ENCODE measurements around the gene GIPC1.

GIPC1 gene

DNA sequence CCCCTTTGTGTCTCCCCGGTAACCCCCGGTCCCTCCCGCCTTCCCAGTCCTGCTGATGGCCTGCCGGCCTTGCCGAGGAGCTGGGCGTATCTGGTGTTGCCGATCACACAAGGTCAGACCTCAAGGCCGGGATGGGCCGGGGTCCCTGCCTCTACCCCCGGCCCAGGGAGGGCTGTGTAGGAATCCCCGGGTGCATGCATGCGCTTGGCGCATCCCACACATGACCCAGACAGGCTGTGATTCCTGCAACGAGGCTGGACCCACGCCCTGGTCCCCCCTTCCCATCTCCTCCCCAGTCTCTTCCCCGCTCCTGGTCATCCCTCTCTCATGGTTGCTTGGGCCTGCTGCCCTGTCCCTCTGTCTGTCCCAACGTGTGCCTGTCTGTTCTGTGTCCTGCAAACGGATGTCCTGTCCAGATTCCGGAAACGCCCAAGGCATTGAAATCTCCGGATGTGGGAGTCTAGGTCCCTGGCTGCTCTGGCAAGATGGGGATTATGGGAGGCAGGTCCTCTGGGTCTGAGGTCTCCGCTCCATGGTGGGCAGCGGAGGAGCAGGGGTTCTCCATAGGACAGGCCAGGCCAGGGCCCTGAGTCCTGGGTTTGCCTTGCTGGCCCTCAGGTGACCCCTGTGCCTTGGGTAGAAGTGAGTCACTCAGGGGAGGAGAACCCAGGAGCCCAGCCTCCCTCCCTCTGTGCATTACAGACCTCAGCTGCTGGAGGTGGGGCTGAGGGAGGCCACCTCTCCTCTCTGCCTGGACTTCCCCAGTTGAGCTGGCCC is 61.2 kb downstream of the GIPC1 start:
- DNase-seq = peak in 1 of 2 donors; percentile 45

DNA sequence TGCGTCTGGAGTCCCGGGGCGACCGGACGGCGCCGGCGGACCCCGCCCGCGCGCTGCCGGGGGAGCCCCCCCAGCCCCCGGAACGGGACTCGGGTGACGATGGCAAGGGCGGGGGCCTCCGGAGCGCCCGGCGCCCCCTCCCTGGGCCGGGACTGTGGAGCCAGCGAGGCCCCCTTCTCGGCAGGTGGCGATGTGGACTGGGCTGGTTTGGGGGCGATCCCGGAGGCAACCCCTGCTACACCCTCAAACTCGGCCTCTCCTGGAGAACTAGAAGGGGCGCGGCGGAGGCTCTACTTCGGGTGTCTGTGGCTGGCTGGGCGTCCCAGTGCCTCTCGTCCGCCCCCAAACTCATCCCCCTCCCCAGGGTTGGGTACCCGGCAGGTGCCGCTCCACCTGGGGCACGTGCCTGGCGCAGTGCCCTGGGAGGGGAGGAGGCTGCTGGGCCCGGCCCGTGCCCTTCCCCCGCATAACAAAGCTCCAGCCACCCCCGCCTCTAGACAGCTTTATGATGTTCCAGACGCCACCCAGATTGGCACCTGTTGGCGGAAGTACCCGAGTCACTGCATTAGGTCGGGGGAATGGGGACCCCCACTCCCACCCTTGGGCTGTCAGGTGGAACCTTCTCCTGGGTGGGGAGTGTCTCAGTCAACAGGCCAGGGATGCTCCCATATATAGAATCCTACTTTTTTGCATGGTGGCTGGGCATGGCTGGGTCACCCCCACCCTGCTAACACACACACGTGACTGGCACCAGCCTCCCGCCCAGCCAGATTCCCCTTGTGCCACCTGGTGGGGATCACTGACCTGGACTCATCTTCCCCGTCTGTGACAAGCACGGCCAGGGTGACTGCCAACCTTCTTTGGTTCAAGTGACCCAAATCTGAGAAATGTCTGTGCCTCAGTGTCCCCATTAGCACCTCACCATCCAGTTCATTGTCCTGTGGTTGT is 62.1 kb downstream of the GIPC1 start:
- peak; percentile 48 to 50 for DNase-seq

DNA sequence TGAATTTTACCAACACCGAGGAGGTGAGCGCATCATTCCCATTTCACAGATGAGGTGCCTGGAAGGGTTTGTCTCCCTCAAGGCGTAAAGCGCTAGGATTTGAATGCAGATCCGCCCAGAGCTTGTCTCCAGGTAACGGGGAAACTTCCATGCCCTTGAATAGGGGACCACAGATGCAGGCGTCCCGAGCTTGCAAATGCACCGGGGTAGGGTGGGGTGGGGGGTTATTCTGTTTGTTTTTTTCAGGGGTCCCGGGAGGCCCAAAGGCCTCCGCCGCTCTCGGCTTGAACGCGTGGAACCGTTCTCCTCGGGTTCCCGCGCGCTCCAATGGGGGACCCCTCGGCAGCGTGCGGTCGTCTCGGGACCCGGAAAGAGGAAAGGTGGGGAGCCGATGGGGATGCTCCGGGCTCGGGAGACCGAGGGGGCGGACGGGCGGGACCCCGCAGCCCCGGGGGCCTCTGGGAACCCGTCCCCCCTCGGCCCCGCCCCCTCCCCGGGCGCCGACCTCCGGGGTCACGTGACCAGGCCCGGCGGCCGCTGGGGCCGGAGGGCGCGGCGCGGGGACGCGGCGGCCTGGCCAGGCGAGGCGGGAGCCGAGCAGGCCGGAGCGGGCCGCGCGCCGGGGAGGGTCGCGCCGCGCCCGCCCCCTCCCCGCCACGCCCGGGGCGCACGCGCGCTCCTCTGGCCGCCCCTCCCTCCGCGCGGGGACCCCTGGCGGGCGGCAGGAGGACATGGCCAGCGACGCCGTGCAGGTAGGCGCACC is 63.0 kb downstream of the GIPC1 start, which contains the start of gene PKN1:
Gene PKN1, plus strand, starts transcription at position 516 of the 763 bp plus-strand sequence. Its CDS starts 216 bp downstream, at position 732.
- DNase-seq = peak; percentile 67 to 71

DNA sequence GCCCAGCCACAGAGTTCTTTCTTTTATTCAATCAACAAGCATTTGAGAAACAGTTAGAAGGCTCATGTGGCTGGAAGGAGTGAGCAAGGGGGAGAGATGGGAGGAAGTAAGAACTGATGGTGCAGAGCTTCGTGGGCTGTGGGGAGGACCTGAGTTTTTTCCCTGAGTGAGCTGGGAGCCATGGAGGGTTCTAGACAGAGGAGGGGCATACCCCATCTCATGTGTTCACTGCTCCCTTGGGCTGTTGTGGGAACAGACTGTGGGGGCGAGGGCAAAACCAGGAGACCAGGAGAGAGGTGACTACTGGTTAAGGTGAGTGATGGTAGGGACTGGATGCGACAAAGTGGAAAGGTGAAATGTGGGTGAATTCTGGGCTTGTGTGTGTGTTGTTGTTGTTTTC is 65.2 kb downstream of the GIPC1 start:
- DNase-seq = no peak

DNA sequence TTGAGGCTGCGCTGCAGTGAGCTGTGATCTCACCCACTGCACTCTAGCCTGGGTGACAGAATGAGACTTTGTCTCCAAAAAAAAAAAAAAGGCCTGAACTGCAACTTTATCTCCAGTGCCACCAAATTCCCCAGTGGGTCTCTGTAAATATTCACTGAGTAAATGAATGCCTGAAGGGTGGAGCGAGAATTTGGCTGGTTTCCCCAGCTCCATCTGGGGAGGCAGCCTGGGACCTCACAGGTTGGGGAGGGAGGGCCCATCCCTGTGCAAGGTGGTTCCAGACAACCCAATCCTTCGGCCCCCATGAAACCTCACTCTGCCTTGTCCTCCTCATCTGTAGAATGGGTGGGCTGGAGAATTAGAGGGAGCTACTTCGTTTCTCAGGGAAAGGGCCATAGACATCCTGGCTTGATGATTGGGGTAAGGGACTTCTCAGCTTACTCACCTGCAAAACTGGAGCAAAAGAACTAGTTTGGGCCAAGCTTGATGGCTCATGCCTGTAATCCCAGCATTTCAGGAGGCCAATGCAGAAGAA is 67.0 kb downstream of the GIPC1 start:
- DNase-seq = no peak
